GM12878 (cell line): ENCODE data around the gene ARHGAP20. TPM values are rescaled to one million over a fixed set of nuclear protein-coding genes. Genes with fewer than 3 reads are reported as not detected.

Experiments used
- ATAC-seq: fragments of 200-7000 bp; cut with Tn5 transposase; 3 replicates; pipeline ENCODE4 v1.9.1; 2020; ENCODE audit warnings: mild to moderate bottlenecking, moderate library complexity
- BruUV-seq: library from RNA; stranded (reverse); fragments of 400-500 nt; replicated peaks from 2 replicates; lab custom pipeline; 2021; lab: Mats Ljungman, UMichigan
- CTCF ChIA-PET: fragments of 300-600 bp; sonication (Branson Sonifier 250); formaldehyde crosslinking; extraction: SDS; loops from one replicate; lab custom pipeline; 2021; ENCODE audit warnings: inconsistent platforms; lab: Yijun Ruan, JAX
- POLR2A ChIA-PET: fragments of 350-600 bp; formaldehyde crosslinking; extraction: SDS; loops from one replicate; lab custom pipeline; 2021; ENCODE audit warnings: inconsistent platforms; lab: Charles Lee
- RAD21 ChIA-PET: fragments of 300-600 bp; sonication (Branson Sonifier 250); formaldehyde crosslinking; loops from one replicate; lab custom pipeline; 2023; ENCODE audit warnings: antibody characterized with exemption; ENCODE audit not compliant: unreplicated experiment; lab: Charles Lee
- SMC1A ChIA-PET: fragments of 300-600 bp; sonication (Branson Sonifier 250); formaldehyde crosslinking; loops from one replicate; lab custom pipeline; 2023; ENCODE audit not compliant: unreplicated experiment, uncharacterized antibody; lab: Charles Lee
- DNase-seq: peaks from one replicate; pipeline ENCODE4 v3.0.0-alpha.2; 2011; ENCODE audit warnings: low read depth, low spot score
- FAIRE-seq: peaks from 3 replicates; lab custom pipeline; 2011; peaks lifted over from hg19 to GRCh38; lab: Jason Lieb, UNC
- H2AFZ ChIP-seq: 2 replicates; pipeline ENCODE4 v1.6.0; 2011; ENCODE audit warnings: low read depth, low read length, control low read depth; ENCODE audit not compliant: control insufficient read depth
- H3K27ac ChIP-seq: 2 replicates; pipeline ENCODE4 v1.5.1; 2011; ENCODE audit warnings: control low read depth; ENCODE audit not compliant: control insufficient read depth, insufficient read depth
- H3K27me3 ChIP-seq, 2 experiments: replicated peaks in 1 of 2; 2 replicates each; pipeline versions ENCODE4 v1.6.0 to v1.6.1; 2011; ENCODE audit warnings: low read length in 1 of 2; ENCODE audit not compliant: control insufficient read depth in 2 of 2, insufficient read depth in 2 of 2
- H3K36me3 ChIP-seq, 2 experiments: 2 replicates each; pipeline ENCODE4 v1.5.1; 2011; ENCODE audit warnings: low read length in 1 of 2; ENCODE audit not compliant: control insufficient read depth in 2 of 2, insufficient read depth in 2 of 2
- H3K4me1 ChIP-seq: 2 replicates; pipeline ENCODE4 v1.6.1; 2011; ENCODE audit warnings: mild to moderate bottlenecking, low read length, moderate library complexity, mixed read lengths; ENCODE audit not compliant: control insufficient read depth, insufficient read depth
- H3K4me2 ChIP-seq: 2 replicates; pipeline ENCODE4 v1.6.0; 2011; ENCODE audit warnings: control low read depth; ENCODE audit not compliant: control insufficient read depth, insufficient read depth
- H3K4me3 ChIP-seq: fragments of 200-600 bp; sonication (generic); 2 replicates; pipeline ENCODE4 v1.5.1; 2016
- H3K79me2 ChIP-seq: 2 replicates; pipeline ENCODE4 v1.6.0; 2011; ENCODE audit warnings: low read length; ENCODE audit not compliant: control insufficient read depth, insufficient read depth
- H3K9ac ChIP-seq: 2 replicates; pipeline ENCODE4 v1.8.0; 2011; ENCODE audit warnings: low read length, control low read depth, mixed read lengths; ENCODE audit not compliant: control insufficient read depth, insufficient read depth
- H3K9me3 ChIP-seq: replicated peaks from 3 replicates; pipeline ENCODE4 v1.5.1; 2011; ENCODE audit warnings: mild to moderate bottlenecking, low read length; ENCODE audit not compliant: control insufficient read depth, insufficient read depth
- H4K20me1 ChIP-seq: 2 replicates; pipeline ENCODE4 v1.6.0; 2011; ENCODE audit not compliant: control insufficient read depth, insufficient read depth
- FOS ChIP-seq: IDR thresholded peaks from 3 replicates; pipeline ENCODE4 v1.6.1; 2011; ENCODE audit warnings: borderline replicate concordance; ENCODE audit not compliant: insufficient read length; ENCODE audit errors: extremely low read depth
- HDAC2 ChIP-seq: fragments of 200-600 bp; sonication (generic); IDR thresholded peaks from 2 replicates; pipeline ENCODE4 v1.6.1; 2017
- LARP7 ChIP-seq: fragments of 450-650 bp; IDR thresholded peaks from 2 replicates; pipeline ENCODE4 v1.6.1; 2017; ENCODE audit warnings: mild to moderate bottlenecking
- PAX5 ChIP-seq: IDR thresholded peaks from 2 replicates; pipeline ENCODE4 v1.6.1; 2011; ENCODE audit warnings: low read depth, low read length, borderline replicate concordance
- RAD51 ChIP-seq: fragments of 450-650 bp; IDR thresholded peaks from 2 replicates; pipeline ENCODE4 v1.6.1; 2016; ENCODE audit warnings: moderate library complexity, mild to moderate bottlenecking, inconsistent platforms
- RELA ChIP-seq: fragments of 450-650 bp; IDR thresholded peaks from 2 replicates; pipeline ENCODE4 v1.8.0; 2014; ENCODE audit warnings: borderline replicate concordance; ENCODE audit not compliant: partially characterized antibody
- SMAD5 ChIP-seq: IDR thresholded peaks from 2 replicates; pipeline ENCODE4 v1.6.1; 2016; ENCODE audit warnings: antibody characterized with exemption, low read depth
- STAT3 ChIP-seq: IDR thresholded peaks from 2 replicates; pipeline ENCODE4 v1.6.1; 2011; ENCODE audit warnings: low read depth, low read length, improper control_type of control experiment
- SUPT20H ChIP-seq: IDR thresholded peaks from 2 replicates; pipeline ENCODE4 v1.6.1; 2011; ENCODE audit warnings: low read depth, mild to moderate bottlenecking, low read length, moderate library complexity, borderline replicate concordance; ENCODE audit not compliant: control insufficient read depth
- WGBS: methylation state at CpG from one replicate; pipeline ENCODE4 v1.1.6; 2016; ENCODE audit warnings: low lambda C conversion rate; ENCODE audit not compliant: insufficient replicate concordance, insufficient coverage; ENCODE audit errors: missing lambda C conversion rate; 5-methylcytosine and 5-hydroxymethylcytosine counted together
- in situ Hi-C: fragments of 300-500 bp; cut with MboI; formaldehyde crosslinking; loops from 9 replicates; pipeline ENCODE4 v1.14.3; 2018; ENCODE audit warnings: mixed read lengths
- intact Hi-C: fragments of 100-400 bp; cut with micrococcal nuclease; formaldehyde crosslinking; loops from one replicate; pipeline ENCODE4 v1.14.2; 2022; ENCODE audit not compliant: unreplicated experiment
- polyA plus RNA-seq, 11 experiments: library from polyadenylated mRNA; depleted of rRNA in 4 of 11; unstranded in 6 of 11; stranded (reverse) in 5 of 11; fragments of >200 nt; fragmentation: Nextera tagmentation in 4 of 11; fragmentation: Illumina TruSeq in 1 of 11; extraction: Ambion mirVana in 4 of 11; extraction: Trizol in 1 of 11; gene quantifications; 1 replicate in 1 of 11; 2 replicates in 10 of 11; pipeline versions ENCODE4 v1.2.1 to v1.2.3, GENCODE V29; 2011 to 2016; ENCODE audit warnings: inconsistent platforms in 2 of 11, missing spikeins in 2 of 11, low read depth in 1 of 11
- total RNA-seq, 4 experiments: library from RNA; depleted of rRNA in 3 of 4; stranded (reverse); fragments of >200 nt in 3 of 4; fragmentation: Illumina TruSeq in 1 of 4; extraction: Trizol in 1 of 4; gene quantifications; 2 replicates each; pipeline versions ENCODE4 v1.2.1 to v1.2.3, GENCODE V29; 2013 to 2021
- TF ChIP-seq, protein P1 (sequence below): IDR thresholded peaks from 2 replicates; pipeline ENCODE4 v1.6.1; 2011; ENCODE audit warnings: low read depth, low read length, improper control_type of control experiment, borderline replicate concordance

ARHGAP20 gene
- total and polyA plus RNA-seq, 10 of the 15 experiments (the other 5 are each of a cell fraction or from before 2014, with no cell fraction given): 0.01 TPM; not detected in 9

DNA sequence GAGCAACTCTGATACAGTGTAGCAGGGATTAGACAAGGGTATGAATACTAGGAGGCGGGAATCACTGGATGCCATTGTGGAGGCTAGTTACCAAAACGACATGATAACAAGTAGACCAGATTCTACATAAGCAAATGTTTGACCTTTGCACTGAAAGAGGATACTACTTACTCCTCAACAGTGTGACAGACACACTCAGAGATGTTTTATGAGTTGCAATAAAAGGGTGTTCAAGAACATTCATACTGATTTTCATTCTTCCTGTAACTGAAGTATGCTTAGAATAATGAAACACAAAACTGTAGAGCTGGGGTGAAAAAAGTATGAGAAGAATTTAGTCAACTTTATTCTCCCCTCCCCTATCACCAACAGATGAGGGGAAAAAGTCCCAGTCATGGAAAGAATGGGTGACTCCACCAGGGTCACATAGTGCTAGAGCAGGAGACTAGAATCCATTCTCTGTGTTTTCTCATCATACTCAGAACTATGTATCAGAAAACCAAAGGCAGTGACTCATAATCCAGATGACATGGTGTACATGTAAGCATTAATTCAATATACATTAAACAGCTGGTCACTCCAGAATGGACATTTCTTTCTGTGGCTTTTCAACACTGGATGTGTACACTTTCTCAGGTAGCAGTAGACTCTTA is 32.8 kb downstream of the ARHGAP20 start:
- CTCF ChIA-PET: no interaction called here
- DNase-seq: no peak
- SMC1A ChIA-PET: no interaction called here
- TF ChIP-seq STAT3 (no peak), FOS (no peak), HDAC2 (no peak), RELA (no peak), SMAD5 (no peak), RAD51 (no peak), PAX5 (no peak), SUPT20H (no peak), LARP7 (no peak)
- TF ChIP-seq, protein P1, sequence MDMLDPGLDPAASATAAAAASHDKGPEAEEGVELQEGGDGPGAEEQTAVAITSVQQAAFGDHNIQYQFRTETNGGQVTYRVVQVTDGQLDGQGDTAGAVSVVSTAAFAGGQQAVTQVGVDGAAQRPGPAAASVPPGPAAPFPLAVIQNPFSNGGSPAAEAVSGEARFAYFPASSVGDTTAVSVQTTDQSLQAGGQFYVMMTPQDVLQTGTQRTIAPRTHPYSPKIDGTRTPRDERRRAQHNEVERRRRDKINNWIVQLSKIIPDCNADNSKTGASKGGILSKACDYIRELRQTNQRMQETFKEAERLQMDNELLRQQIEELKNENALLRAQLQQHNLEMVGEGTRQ: no peak
- TF ChIP-seq, all 136 proteins: peak for 0
- Histone ChIP-seq H3K9me3 (no peaks in the 10 kb centered on the region), H3K79me2 (no peaks in the 10 kb centered on the region), H3K9ac (no peak overlapping the region), H3K27ac (no peak overlapping the region), H3K4me3 (no peak overlapping the region), H3K4me2 (no peak overlapping the region), H3K27me3 (no peaks in the 10 kb centered on the region), H2AFZ (no peak overlapping the region), H3K36me3 (no peaks in the 10 kb centered on the region), H3K4me1 (no peaks in the 10 kb centered on the region), H4K20me1 (no peaks in the 10 kb centered on the region)
- RAD21 ChIA-PET: no interaction called here
- POLR2A ChIA-PET: no interaction called here
- ATAC-seq (no peak), FAIRE-seq (no peak)
- intact Hi-C loops (no loop called here), in situ Hi-C loops (no loop called here)
- 0% methylated on average over 2 of the region's 2 CpGs for WGBS
- BruUV-seq: no TSS peak
